Kidney tubule cell (primary cell): Measurements from ENCODE around the gene CYB5R2.

Experiments
- DNase-seq: peaks from one replicate; pipeline ENCODE4 v3.0.0-alpha.2; 2018; ENCODE audit warnings: low spot score

Gene CYB5R2

DNA sequence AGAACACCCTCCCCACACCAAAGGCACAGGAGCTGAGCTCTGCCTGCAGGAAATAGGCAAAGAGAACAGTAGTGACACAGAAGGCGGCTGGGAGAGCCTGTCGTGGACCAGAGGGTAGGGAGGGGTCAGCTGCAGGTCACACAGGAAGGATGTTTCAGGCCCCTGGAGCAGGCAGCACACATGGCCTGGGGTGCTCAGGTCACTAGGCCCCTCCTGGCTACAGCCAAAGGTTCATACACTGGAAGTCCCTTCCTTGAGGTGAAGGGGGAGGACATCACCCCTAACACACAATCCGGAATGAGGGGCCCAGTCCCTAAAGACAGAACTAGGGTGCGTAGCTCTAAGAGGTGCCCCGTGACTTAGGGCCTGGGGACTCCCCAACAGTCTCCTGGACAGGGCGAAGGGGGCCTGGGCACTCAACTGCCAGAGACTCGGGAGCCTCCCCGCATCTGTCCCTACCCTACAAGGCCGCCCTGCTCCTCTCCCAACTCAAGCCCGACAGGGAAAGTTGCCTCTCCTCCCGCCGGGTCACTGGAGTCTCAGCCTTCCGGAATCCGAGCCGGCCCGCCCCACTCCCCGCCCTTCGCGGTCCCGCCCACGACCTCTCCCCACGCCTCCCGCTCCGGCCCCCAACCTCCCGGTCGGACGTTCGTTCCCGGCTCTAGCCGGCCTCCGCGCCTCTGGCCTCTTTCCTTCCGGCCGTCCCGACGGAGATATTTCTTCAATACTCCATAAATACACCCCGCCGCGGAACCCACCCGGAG lies at the start of gene CYB5R2:
TSS of gene CYB5R2 (minus strand) at position 541 of the 764 bp plus-strand sequence. CDS start 675 bp downstream, outside the sequence.
- DNase-seq = peak; percentile 38

DNA sequence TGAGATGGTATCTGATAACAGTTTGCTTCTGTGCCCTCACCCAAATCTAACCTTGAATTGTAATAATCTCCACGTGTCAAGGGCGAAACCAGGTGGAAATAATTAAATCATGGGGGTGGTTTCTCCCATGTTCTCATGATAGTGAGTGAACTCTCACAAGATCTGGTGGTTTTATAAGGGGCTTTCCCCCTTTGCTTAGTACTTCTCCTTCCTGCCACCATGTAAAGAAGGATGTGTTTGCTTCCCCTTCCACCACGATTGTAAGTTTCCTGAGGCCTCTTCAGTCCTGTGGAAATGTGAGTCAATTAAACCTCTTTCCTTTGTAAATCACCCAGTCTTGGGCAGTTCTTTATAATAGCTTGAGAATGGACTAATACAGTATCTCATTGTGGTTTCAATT lies 41.5 kb upstream of the CYB5R2 start:
- no peak for DNase-seq

DNA sequence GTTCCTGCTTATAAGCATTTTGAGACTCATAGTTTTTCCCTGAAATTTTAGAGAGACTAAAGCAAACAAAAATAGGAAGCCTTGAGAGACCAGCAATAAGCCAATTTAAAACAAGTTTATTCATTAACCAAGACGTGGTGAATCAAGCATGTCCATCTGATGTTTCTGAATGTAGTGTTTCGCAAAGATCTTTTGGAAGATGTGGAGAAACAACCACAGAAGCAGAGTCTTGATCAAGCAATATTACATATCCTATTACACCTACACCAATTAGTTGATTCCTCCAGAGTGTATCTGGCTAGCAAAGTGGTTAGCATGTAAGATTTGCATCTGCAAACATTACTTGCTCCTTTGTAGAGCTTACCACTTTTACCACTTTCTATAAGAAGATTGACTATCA lies 33.1 kb upstream of the CYB5R2 start, which contains the start of gene OVCH2:
TSS of gene OVCH2 (minus strand) at position 101 of the 400 bp plus-strand sequence. CDS start at position 18, 83 bp downstream.
- no peak for DNase-seq

DNA sequence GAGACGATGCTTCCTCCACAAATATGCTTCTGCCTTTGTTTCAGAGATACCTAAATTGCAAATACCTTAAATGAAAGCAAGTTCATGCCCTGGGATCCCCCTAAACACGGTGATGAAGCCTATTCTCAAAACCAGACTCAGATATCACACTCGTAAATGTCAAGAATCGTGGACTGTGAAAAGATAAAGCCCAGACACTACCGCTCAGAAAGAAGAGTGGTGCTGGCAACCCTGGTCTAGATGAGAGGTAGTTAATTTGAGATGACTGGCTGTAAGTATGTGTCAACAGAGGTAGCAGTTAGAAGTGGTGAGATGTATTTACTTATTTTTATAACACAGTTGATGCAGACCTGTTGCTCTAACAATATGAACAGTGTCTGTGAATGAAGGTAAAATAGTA lies 30.4 kb upstream of the CYB5R2 start:
- no peak for DNase-seq

DNA sequence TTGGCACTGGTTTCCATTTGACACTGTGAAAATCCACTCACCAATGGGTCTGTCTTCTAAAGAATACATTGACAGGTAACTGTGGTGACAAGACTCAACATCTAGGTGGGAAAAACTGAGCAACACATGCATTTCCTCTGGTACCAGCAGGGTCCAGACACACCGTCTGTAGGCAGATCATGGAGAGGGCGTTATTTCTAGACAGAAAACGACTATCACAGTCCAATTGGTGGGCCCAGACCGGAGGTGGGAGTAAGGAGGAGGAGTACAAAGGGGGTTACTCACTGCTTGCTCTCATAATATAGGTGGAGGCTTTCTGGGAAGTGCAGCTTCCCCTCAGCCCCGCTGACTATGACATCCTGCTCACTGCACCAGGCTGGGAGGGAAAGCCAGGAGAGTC lies 23.1 kb upstream of the CYB5R2 start:
- no peak for DNase-seq

DNA sequence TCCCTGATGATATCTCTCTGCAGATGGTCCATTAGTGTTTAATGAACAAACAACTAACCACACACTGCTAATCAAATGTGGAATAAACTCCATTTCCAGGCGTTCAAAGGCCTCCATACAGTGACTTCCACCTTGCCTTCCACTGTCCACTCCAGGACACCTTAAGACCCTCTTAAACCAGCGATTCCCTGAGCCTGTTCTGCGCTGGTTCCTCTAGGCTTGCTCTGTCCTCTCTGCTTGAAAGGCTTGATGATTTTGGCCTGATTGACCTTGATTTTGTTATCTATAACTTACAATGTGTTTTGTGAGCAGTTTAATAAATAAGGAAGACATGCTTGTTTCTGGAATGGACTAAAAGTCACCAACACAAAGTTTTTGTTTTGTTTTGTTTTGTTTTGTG lies 20.9 kb upstream of the CYB5R2 start:
- no peak for DNase-seq

DNA sequence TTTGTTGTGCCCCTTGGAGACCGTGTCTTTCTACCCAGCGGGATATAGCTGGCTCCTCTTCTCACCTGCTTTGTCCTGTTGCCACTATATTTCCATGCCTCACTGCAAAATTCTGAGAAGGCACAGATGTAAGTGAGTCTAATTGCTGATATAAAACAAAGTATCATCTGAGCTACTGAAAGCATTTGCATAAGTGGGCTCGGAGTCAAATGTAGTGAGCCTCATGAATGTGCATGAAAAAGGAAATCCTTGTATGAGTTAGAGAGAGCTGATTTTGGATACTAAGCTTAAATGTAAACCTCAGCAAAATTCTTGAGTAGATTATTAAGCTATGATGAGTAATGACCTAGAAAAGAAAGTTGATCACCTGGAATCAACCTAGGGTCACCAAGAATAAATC lies 19.1 kb upstream of the CYB5R2 start:
- DNase-seq = peak; percentile 14

DNA sequence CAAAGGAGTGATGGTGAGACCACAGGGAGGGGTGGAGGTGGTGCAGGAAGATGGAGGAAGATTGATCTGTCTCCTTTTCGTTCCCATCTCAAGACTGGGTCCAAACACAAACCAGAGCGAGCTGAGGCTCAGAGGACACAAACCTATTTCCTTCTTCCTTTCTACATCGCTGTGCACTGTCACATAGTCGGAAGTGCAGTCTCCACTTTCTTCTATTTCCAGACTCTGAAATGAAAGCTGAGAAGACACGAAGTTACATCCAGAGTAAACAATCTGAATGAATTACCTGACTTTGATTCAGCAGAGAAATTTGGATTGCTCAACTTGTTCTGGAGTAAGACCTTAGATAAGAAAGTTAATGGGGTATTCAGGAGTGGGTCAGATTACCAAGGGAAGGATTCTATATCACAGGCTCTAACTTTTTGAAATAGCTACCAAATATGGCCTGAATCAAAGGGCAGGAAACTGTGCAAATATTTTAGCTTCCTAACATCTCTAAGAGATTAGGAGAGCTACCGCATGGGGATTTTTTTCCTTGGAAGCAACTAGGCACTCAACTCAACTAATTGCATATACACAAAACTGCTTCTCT lies 18.6 kb upstream of the CYB5R2 start:
- DNase-seq = no peak

DNA sequence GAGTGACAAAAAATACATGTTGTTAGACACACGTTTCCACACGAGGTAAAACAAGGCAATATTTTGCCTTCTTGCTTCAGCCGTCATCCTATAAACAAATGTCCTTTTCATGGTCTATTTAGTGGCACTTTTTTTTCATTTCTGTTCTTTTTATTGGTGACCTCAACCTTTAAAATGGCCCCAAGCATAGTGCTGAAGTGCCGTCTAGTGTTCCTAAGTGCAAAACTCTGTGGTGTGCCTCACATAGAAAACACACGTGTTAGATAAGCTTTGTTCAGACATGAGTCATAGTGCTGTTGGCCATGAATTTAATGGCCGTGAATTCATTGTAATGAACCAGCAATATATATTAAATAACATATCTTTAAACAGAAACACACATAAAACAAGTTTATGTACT lies 17.3 kb upstream of the CYB5R2 start:
- peak; percentile 47 for DNase-seq

DNA sequence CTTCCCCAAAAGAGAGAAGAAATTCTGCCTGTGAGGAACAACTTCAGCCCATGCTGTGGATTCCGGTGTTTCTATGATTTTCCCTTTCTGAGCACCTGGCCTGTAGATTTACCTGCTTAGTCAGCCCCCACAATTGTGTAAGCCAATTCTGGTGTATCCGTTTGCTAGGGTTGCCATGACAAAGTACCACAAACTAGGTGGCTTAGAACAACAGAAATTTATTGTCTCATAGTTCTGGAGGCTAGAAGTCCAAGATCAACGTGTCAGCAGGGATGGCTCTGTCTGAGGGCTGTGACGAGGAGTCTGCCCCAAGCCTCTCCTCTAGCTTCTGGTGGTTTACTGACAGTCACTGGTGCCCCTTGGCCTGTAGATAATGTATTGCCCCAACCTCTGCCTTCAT lies 15.9 kb upstream of the CYB5R2 start:
- DNase-seq = peak; percentile 14

DNA sequence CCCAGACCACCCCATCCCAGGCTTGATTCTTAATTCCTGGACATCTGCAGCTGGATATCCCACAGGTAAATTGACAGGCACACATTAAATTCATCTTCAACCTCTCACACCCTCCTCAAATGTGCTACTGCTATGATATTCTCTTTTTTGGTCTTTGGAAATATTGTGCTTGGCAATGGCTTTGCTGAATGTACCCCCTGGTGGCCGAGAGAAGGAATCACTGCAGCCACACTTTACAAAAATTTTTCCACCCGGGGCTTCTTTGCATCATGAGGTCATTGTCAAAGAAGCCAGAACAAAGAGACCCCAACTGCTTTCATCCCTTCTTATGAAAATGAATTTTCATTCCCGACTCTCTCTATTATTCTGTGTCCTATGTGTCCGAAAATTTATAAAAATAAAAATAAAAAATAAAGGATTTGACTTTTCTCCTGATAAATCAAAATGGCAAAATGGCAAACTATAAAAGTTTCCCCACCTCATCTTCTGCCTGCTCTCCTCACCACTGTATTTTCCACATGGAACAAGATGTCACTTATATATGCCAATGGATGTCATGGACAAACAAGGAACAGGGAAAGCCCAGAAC lies 15.0 kb upstream of the CYB5R2 start:
- DNase-seq = peak; percentile 42

DNA sequence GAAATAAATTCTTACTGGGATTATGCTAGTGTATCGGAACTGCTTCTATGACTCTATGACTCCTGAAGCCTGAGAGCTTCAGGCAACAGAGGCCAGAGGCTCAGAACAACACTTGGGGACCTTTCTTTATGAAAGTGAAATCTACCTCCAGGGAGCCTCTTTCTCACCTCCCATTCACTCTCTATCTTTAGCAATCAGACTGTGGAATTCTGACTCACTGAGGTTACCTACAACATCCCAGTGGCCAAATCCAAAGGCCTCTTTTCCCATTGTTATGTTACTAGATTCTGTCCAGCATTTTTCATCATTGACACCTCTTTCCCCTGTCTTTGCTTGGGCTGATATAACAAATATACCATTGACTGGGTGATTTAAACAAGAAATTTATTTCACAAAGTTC lies 14.1 kb upstream of the CYB5R2 start:
- no peak for DNase-seq

DNA sequence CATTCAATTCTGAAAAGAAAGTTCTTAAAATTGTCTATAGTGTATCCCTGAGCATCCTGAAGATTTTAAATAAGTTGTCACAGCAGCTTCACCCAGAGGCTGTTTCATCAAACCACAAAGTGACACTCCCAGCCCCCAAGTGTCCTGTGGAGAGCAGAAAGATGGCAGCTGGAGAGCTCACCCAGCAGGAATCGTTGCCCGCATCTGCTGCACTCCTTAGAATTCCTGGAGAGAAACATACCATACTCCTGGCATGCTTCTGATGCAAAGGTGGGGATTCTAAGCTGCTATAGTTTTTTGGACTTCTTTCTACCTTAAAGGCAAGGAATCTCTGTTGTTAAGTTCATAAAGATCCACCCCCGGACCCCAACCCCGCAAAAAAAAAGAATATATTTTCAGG lies 13.5 kb upstream of the CYB5R2 start:
- no peak for DNase-seq

DNA sequence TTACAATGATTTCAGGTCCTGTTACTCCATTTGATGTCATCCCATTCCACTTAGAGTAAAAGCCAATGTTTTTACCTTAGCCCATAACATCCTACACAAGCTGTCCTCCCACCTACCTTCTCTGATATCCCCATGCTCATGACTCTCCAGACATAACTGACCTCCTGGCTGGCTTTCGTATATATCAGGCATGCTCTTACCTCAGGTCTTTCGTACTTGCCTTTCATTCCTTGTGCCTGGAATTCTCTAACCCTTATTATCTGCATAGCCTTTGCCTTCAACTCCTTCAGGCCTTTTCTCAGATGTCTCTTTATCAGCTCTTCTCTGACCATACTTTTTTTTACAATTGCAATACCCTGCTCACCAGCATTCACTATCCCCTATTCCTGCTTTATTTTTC lies 10.3 kb upstream of the CYB5R2 start:
- no peak for DNase-seq

DNA sequence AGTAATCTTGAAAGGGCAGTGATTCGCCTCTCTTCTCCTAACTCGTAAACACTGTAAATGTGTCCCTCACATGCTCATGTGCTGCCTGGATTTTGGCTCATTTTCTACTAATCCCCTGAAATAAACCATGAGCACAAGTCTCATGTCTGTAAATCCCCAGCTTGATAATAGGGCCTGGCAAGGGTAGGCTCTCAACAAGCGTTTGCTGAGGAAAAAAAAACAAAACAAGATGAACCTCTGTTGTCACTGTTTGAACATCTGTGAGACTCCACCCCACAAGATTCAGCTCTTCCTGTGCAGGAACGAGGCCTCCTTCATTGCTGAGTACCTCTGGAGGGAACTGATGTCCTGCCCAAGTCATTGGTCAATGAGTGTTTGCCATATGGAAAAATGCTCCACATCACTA lies 4.5 kb upstream of the CYB5R2 start:
- DNase-seq = no peak

DNA sequence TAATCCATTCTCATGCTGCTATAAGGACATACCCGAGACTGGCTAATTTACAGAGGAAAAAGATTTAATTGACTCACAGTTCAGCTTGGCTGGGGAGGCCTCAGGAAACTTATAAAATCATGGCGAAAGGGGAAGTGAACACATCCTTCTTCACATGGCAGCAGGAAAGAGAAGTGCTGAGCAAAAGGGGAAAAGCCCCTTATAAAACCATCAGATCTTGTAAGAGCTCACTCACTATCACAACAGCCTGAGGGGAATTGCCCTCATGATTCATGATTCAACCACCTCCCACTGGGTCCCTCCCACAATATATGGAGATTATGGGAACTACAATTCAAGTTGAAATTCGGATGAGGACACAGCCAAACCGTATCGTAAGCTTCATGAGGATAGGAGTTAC lies 3.8 kb upstream of the CYB5R2 start:
- peak; percentile 44 for DNase-seq

DNA sequence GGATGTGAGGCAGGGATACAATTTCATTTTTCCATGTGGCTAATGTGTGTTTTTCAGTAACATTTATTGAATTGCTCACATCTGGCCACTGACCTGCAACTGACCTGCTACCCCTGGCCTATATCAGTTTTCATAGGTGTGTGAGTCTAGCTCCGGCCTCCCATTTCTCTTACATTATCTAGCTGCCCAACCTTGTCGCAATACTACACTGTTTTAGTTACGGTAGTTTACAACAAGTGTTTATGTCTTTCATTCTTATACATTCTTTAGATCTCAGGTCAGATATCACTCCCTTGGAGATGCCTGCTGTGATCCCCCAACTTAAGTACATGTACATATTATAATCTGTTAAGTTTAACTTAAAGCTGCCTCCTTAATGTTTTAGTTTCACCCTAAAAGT lies 2.3 kb upstream of the CYB5R2 start:
- DNase-seq = no peak

DNA sequence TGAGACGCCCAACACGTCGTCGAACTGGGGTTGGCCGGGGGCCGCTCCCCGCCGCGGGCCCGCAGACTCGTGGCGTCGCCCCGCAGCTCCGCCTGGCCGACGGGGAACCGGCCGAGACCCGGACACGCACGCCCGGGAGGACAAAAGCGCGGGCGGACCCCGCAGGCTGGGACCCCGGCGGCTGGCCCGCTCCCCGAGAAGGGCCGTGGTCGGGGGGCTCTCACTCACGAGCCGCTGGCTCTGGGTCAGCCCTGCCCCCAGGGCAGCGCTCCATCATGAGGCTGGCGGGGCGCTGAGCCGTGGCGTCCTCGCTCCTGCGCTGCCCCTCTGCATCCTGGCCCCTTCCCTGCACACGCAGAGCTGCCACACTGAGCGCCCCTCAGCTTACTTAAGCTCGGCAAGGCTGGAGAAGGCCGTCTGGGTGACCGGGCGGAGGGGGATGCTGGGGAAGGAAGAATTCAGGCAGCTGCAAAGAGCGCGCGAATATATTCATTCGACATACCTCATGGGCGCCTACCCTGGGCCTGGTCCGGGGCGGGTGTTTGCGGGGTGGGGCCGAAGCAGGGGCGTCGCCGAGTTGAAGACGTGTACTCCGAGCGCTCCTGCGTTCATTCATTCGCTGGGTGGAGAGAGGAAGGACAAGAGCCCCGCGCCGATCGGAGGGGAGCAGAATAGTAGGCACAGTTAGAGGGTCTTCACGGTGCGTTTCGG lies 579 bp upstream of the CYB5R2 start:
- DNase-seq = no peak

DNA sequence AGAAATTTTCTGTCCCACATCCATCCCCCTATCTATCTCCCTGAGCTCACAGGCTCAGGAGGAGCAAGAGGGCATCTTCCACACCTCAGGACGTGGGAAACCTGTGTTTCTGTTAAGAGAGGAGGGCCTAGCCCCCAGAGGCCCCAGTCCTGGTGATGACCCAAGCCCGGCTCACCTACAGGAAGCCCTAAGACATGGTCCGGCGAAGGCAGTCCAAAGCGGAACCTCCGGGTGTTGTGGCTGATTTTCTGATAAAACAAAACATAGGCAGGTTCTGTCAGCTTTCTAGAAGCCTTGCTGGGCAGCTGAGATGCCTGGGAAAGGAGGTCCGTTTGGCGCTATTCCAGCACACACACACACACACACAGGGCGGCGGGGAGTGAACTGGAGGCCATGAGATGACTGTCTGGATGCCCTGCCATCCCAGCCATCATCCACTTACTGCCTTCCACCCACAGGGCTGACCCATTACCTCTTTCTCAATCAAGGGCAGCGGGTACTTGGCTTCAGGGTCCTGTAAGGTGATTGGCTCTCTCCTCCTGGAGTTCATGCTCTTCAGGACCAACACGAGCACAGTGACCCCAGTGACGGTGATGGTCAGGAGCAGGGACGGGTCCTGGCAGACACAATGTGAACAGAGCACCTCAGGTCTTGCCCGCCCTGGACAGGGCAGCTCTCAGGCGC lies 882 bp downstream of the CYB5R2 start:
- DNase-seq = no peak

DNA sequence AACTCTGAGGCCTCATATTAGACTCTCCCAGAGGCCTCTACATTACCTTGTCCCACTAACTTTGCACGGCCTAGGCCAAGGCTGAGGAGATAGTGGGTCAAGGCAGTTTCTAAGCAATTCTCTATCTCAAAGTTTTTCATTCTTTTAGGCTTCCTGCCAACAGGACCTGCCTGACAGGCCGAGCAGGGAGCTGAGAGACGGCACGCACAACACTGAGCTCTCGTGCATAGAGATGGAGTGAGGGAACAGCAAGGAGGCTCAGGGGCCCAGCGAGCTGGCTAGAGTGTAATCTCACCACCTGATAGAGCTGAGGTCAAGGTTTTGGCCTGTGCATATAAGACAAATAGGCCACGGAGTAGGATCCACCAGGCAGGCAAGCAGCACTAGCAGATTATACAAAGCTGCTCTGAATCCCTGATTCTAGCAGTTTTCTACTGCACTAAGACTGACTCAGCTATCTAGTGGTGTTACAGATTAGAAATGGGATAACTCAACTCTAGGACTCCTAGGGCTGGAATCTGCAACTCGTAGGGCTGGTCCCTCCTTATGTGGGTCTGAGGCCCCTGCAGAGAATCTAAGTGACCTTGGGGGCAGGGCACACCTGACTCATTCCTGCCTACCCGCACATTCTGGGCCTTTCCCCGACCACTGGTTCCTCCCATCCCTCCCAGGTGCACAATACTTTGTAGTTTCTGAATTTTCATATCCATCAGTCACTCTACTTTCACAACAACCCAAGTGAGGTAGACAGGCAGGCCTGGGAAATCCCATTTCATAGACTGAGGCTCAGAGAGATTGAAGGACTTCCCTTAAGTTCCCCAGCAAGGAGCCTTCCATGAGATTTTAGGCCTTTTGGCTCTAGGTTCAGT lies 1.7 kb downstream of the CYB5R2 start:
- DNase-seq = no peak

DNA sequence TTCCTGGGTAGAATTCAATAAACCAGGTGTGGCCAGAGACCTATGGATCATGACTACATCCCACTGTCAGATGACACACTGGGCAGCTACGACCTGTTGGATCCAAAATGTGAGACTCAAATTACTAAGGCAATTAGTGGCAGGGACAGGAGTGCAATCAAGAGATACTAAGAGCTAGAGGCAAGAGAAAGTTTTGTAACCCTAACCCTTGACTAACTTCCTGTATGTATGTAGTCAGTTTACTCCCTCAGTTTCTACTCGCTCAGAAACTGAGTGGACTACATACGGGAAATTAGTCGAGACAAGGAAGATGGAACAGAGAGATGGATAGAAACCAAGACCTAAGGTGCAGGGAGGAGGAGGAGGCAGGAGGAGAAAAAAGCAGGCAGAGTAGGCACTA lies 2.7 kb downstream of the CYB5R2 start:
- no peak for DNase-seq
